Activated CD4-positive, CD25-positive, alpha-beta regulatory T cell treated with anti-CD3 and anti-CD28 coated beads, Interleukin-2, amount 50 U/mL, for 72 hours (primary cell): ENCODE measurements around the gene RWDD4.

ENCODE experiments used
- DNase-seq: peaks from one replicate; pipeline ENCODE4 v3.0.0; 2021

RWDD4 gene

GRCh38 chr4:183659029-183659871 lies at the start of gene RWDD4, which contains the start of gene TRAPPC11:
RWDD4 (minus strand) TSS chr4:183659185; CDS start chr4:183658952, 233 bp downstream.
TRAPPC11 (plus strand) TSS chr4:183659293; CDS start chr4:183663868, 4,575 bp downstream.
- DNase-seq, result peak; percentile 92

GRCh38 chr4:183702492-183702891 lies 43.5 kb upstream of the RWDD4 start:
- DNase-seq, result no peak

- DNase-seq, result no peak
Observed at GRCh38 chr4:183700407-183700806, 41.4 kb upstream of the RWDD4 start.

- DNase-seq, result no peak
Observed at GRCh38 chr4:183698909-183699308, 39.9 kb upstream of the RWDD4 start.

- no peak for DNase-seq
Observed at GRCh38 chr4:183691897-183692296, 32.9 kb upstream of the RWDD4 start.

- no peak for DNase-seq
Observed at GRCh38 chr4:183691006-183691405, 32.0 kb upstream of the RWDD4 start.

- no peak for DNase-seq
Observed at GRCh38 chr4:183688216-183688615, 29.2 kb upstream of the RWDD4 start.

- DNase-seq, result no peak
Observed at GRCh38 chr4:183686461-183686860, 27.5 kb upstream of the RWDD4 start.

GRCh38 chr4:183681119-183681518 lies 22.1 kb upstream of the RWDD4 start:
- DNase-seq, result no peak

GRCh38 chr4:183675625-183676024 lies 16.6 kb upstream of the RWDD4 start:
- no peak for DNase-seq

- no peak for DNase-seq
Observed at GRCh38 chr4:183674153-183674552, 15.2 kb upstream of the RWDD4 start.

GRCh38 chr4:183670960-183671555 lies 12.1 kb upstream of the RWDD4 start:
- DNase-seq, result no peak

- no peak for DNase-seq
Observed at GRCh38 chr4:183670251-183670650, 11.3 kb upstream of the RWDD4 start.

GRCh38 chr4:183666088-183666487 lies 7.1 kb upstream of the RWDD4 start:
- DNase-seq, result no peak

- DNase-seq, result no peak
Observed at GRCh38 chr4:183659872-183660242, 872 bp upstream of the RWDD4 start.

- DNase-seq, result peak; percentile 52
Observed at GRCh38 chr4:183658362-183659028, 490 bp downstream of the RWDD4 start.

GRCh38 chr4:183657564-183657963 lies 1.4 kb downstream of the RWDD4 start:
- DNase-seq, result no peak

- no peak for DNase-seq
Observed at GRCh38 chr4:183645326-183645725, 13.7 kb downstream of the RWDD4 start.

- no peak for DNase-seq
Observed at GRCh38 chr4:183639291-183639690, 19.7 kb downstream of the RWDD4 start.

GRCh38 chr4:183638436-183638835 lies 20.5 kb downstream of the RWDD4 start:
- DNase-seq, result no peak

GRCh38 chr4:183637461-183637860 lies 21.5 kb downstream of the RWDD4 start:
- DNase-seq, result no peak

- no peak for DNase-seq
Observed at GRCh38 chr4:183636923-183637322, 22.1 kb downstream of the RWDD4 start.

GRCh38 chr4:183636503-183636902 lies 22.5 kb downstream of the RWDD4 start:
- no peak for DNase-seq

GRCh38 chr4:183635741-183636140 lies 23.2 kb downstream of the RWDD4 start:
- no peak for DNase-seq
